ENCODE data around the gene MRPL48. TPM values are rescaled to one million over a fixed set of nuclear protein-coding genes. Genes with fewer than 3 reads are reported as not detected.

Gene MRPL48
- total RNA-seq, 6 experiments from 2014 or later, result 15.9 to 26.7 (median 18.2) TPM

GRCh38 chr11:73789279-73789670 is 1.6 kb downstream of the MRPL48 start:
- H3K27ac ChIP-seq, result no peak overlapping the region
- intact Hi-C loops (cut with DNase I), result no loop called here
- 80% methylated on average over 5 of the region's 5 CpGs for WGBS (ENCODE audit: insufficient coverage, low coverage, low lambda C conversion rate, missing lambda C conversion rate)
- no peaks in the 10 kb centered on the region for H3K27me3 ChIP-seq
- no peak overlapping the region for H3K4me3 ChIP-seq
- peaks cover 0 to 17% (median 5%) of the 10 kb centered on the region in 4 donors for H3K4me1 ChIP-seq
- H3K9me3 ChIP-seq, result no peaks in the 10 kb centered on the region
- TF ChIP-seq POLR2A (IDR thresholded peaks at IDR 0.05), result no peak
- TF ChIP-seq, protein P1, sequence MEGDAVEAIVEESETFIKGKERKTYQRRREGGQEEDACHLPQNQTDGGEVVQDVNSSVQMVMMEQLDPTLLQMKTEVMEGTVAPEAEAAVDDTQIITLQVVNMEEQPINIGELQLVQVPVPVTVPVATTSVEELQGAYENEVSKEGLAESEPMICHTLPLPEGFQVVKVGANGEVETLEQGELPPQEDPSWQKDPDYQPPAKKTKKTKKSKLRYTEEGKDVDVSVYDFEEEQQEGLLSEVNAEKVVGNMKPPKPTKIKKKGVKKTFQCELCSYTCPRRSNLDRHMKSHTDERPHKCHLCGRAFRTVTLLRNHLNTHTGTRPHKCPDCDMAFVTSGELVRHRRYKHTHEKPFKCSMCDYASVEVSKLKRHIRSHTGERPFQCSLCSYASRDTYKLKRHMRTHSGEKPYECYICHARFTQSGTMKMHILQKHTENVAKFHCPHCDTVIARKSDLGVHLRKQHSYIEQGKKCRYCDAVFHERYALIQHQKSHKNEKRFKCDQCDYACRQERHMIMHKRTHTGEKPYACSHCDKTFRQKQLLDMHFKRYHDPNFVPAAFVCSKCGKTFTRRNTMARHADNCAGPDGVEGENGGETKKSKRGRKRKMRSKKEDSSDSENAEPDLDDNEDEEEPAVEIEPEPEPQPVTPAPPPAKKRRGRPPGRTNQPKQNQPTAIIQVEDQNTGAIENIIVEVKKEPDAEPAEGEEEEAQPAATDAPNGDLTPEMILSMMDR (IDR thresholded peaks at IDR 0.05), result no peak
- ATAC-seq (no peak), DNase-seq (no peak)
- no peaks in the 10 kb centered on the region for H3K36me3 ChIP-seq

DNA sequence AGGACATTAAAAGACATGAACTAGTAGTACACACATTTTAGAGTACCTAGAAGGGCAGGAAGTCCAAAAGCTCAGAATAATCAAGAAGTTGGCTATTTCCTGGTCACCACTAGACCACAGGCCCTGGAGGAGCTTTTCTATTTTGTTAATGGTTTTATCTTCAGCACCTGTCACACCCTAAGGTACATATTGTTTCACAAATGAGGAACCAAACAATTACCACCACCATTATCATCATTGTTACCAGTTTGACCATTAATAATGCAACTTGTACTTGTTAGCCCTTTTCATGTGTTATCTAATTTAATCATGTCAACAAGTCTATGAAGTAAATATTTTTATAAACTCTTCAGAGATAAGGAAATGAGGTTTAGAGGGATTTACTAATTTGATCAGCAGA is 4.9 kb downstream of the MRPL48 start:
- Histone ChIP-seq H3K4me1 (peaks cover 0 to 7% (median 3%) of the 10 kb centered on the region in 4 donors), H3K27me3 (no peaks in the 10 kb centered on the region), H3K36me3 (no peaks in the 10 kb centered on the region), H3K9me3 (no peaks in the 10 kb centered on the region), H3K4me3 (no peak overlapping the region), H3K27ac (no peak overlapping the region)
- intact Hi-C loops (cut with DNase I), result no loop called here
- DNase-seq (no peak), ATAC-seq (no peak)
- TF ChIP-seq, protein P1 (IDR thresholded peaks at IDR 0.05), result no peak
- TF ChIP-seq POLR2A (IDR thresholded peaks at IDR 0.05), result no peak

GRCh38 chr11:73795925-73796632 is 8.4 kb downstream of the MRPL48 start:
- Histone ChIP-seq H3K4me3 (no peak overlapping the region), H3K27me3 (no peaks in the 10 kb centered on the region), H3K27ac (no peak overlapping the region), H3K36me3 (no peaks in the 10 kb centered on the region), H3K4me1 (no peaks in the 10 kb centered on the region), H3K9me3 (no peaks in the 10 kb centered on the region)
- DNase-seq (no peak), ATAC-seq (peak in 1 of 4 donors; percentile 38)
- intact Hi-C loops (cut with DNase I), result no loop called here
- WGBS (ENCODE audit: insufficient coverage, low coverage, low lambda C conversion rate, missing lambda C conversion rate), result 95% methylated on average over 3 of the region's 19 CpGs
- no peak for TF ChIP-seq POLR2A (IDR thresholded peaks at IDR 0.05)
- TF ChIP-seq, protein P1 (IDR thresholded peaks at IDR 0.05), result no peak

DNA sequence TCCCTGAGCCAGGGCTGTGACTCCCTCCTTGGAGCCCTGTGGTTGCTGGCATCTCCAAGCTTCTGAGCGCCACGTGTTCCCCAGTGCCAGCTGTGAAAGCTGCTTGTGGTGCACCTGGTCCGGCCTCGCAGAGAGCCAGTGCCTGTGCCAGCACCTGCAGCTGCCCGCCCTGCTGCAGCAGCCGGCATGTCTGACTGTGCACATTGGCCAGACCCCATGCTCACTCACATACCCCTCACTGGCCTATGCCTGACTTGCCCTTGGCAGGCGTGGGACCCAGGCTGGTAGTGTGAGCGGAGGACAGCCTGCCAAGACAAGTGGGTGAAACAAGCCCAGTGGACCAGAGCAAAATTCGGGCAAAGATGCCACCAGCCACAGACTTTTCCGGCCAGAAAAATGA is 9.8 kb downstream of the MRPL48 start:
- Histone ChIP-seq H3K27me3 (no peaks in the 10 kb centered on the region), H3K27ac (no peak overlapping the region), H3K9me3 (no peaks in the 10 kb centered on the region), H3K4me1 (no peaks in the 10 kb centered on the region), H3K36me3 (no peaks in the 10 kb centered on the region), H3K4me3 (no peak overlapping the region)
- TF ChIP-seq, protein P1 (IDR thresholded peaks at IDR 0.05), result no peak
- no peak for TF ChIP-seq POLR2A (IDR thresholded peaks at IDR 0.05)
- DNase-seq (no peak), ATAC-seq (peak in 1 of 4 donors; percentile 41)
- 80% methylated on average over 2 of the region's 10 CpGs for WGBS (ENCODE audit: insufficient coverage, low coverage, low lambda C conversion rate, missing lambda C conversion rate)
- intact Hi-C loops (cut with DNase I), result no loop called here
